Measurements from ENCODE around the gene LRRC39. TPM values are rescaled to one million over a fixed set of nuclear protein-coding genes. Genes with fewer than 3 reads are reported as not detected.
A peak's percentile ranks its signal among the peaks of the same experiment; 100 is the strongest.

Gene LRRC39
- total RNA-seq, 1 donor from 2014 or later: 0.54 TPM

GRCh38 chr1:100219457-100219856, 41.4 kb upstream of the LRRC39 start:
- peaks cover 13% of the 10 kb centered on the region for H3K36me3 ChIP-seq

GRCh38 chr1:100217834-100218233, 39.8 kb upstream of the LRRC39 start:
- peaks cover 13% of the 10 kb centered on the region for H3K36me3 ChIP-seq
- H3K27ac Mint-ChIP-seq: no peak overlapping the region
- no peak overlapping the region for H3K4me3 ChIP-seq
- H3K27ac ChIP-seq: peak overlapping the region; percentile 29
- TF ChIP-seq CTCF (IDR thresholded peaks at IDR 0.05) (no peak), EZH2phosphoT487 (IDR thresholded peaks at IDR 0.05) (no peak), EZH2 (IDR thresholded peaks at IDR 0.05) (no peak)
- no peak overlapping the region for H3K4me3 Mint-ChIP-seq
- H2AFZ ChIP-seq (replicated peaks): no peak overlapping the region
- peaks cover 5% of the 10 kb centered on the region for H3K27me3 Mint-ChIP-seq (ENCODE audit: insufficient read depth, low read depth)
- no peaks in the 10 kb centered on the region for H3K36me3 Mint-ChIP-seq
- no peaks in the 10 kb centered on the region for H3K79me2 ChIP-seq (ENCODE audit: low read depth)
- no peaks in the 10 kb centered on the region for H3K9me3 Mint-ChIP-seq
- no peaks in the 10 kb centered on the region for H3K27me3 ChIP-seq
- DNase-seq (ENCODE audit: low spot score): no peak
- H3K4me1 ChIP-seq: no peaks in the 10 kb centered on the region
- H4K20me1 ChIP-seq (ENCODE audit: low read depth): no peaks in the 10 kb centered on the region
- H3K9me3 ChIP-seq (ENCODE audit: low read depth): no peaks in the 10 kb centered on the region
- H3K9ac ChIP-seq: no peak overlapping the region
- no peaks in the 10 kb centered on the region for H3F3A ChIP-seq (ENCODE audit: low read depth)
- no peak overlapping the region for H3K4me2 ChIP-seq
- no peaks in the 10 kb centered on the region for H3K4me1 Mint-ChIP-seq

More at GRCh38 chr1:100219457-100219856, 41.4 kb upstream of the LRRC39 start:
- Histone ChIP-seq H3K4me3 (no peak overlapping the region), H3K27me3 (no peaks in the 10 kb centered on the region), H3K9ac (no peak overlapping the region), H3F3A (ENCODE audit: low read depth) (no peaks in the 10 kb centered on the region), H3K79me2 (ENCODE audit: low read depth) (no peaks in the 10 kb centered on the region), H3K27ac (no peak overlapping the region), H2AFZ (replicated peaks) (no peak overlapping the region), H4K20me1 (ENCODE audit: low read depth) (no peaks in the 10 kb centered on the region), H3K9me3 (ENCODE audit: low read depth) (no peaks in the 10 kb centered on the region), H3K4me2 (no peak overlapping the region), H3K4me1 (no peaks in the 10 kb centered on the region)
- Mint-ChIP-seq H3K36me3 (no peaks in the 10 kb centered on the region), H3K4me1 (no peaks in the 10 kb centered on the region), H3K27me3 (ENCODE audit: insufficient read depth, low read depth) (no peaks in the 10 kb centered on the region), H3K4me3 (no peak overlapping the region), H3K9me3 (no peaks in the 10 kb centered on the region), H3K27ac (no peak overlapping the region)
- no peak for DNase-seq (ENCODE audit: low spot score)
- TF ChIP-seq EZH2phosphoT487 (IDR thresholded peaks at IDR 0.05) (no peak), CTCF (IDR thresholded peaks at IDR 0.05) (no peak), EZH2 (IDR thresholded peaks at IDR 0.05) (no peak)

- Histone ChIP-seq H3K36me3 (peaks cover 21% of the 10 kb centered on the region), H3K27ac (no peak overlapping the region), H3K9ac (no peak overlapping the region), H3K9me3 (ENCODE audit: low read depth) (no peaks in the 10 kb centered on the region), H2AFZ (replicated peaks) (no peak overlapping the region), H3K4me1 (no peaks in the 10 kb centered on the region), H3K4me2 (no peak overlapping the region), H3K4me3 (no peak overlapping the region), H3F3A (ENCODE audit: low read depth) (no peaks in the 10 kb centered on the region), H3K27me3 (no peaks in the 10 kb centered on the region), H4K20me1 (ENCODE audit: low read depth) (no peaks in the 10 kb centered on the region), H3K79me2 (ENCODE audit: low read depth) (no peaks in the 10 kb centered on the region)
- Mint-ChIP-seq H3K4me3 (no peak overlapping the region), H3K27me3 (ENCODE audit: insufficient read depth, low read depth) (peaks cover 5% of the 10 kb centered on the region), H3K36me3 (peaks cover 2% of the 10 kb centered on the region), H3K27ac (no peak overlapping the region), H3K9me3 (no peaks in the 10 kb centered on the region), H3K4me1 (no peaks in the 10 kb centered on the region)
- no peak for TF ChIP-seq EZH2phosphoT487 (IDR thresholded peaks at IDR 0.05)
- no peak for TF ChIP-seq EZH2 (IDR thresholded peaks at IDR 0.05)
- TF ChIP-seq CTCF (IDR thresholded peaks at IDR 0.05): no peak
- no peak for DNase-seq (ENCODE audit: low spot score)
These were observed 37.0 kb upstream of the LRRC39 start for GRCh38 chr1:100215101-100215500.
